Testis (tissue), 3 donors: Measurements from ENCODE around the gene EHF. TPM values are rescaled to one million over a fixed set of nuclear protein-coding genes. Genes with fewer than 3 reads are reported as not detected.

Source experiments
- DNase-seq: peaks from one replicate; pipeline ENCODE4 v3.0.0-alpha.2; 2019
- H3K27ac ChIP-seq, 2 donors: fragments of 200-600 bp; sonication (generic); one replicate each; pipeline ENCODE4 v1.5.1; 2019
- H3K27me3 ChIP-seq: fragments of 200-600 bp; sonication (generic); one replicate; pipeline ENCODE4 v1.5.1; 2019
- H3K36me3 ChIP-seq: fragments of 200-600 bp; sonication (generic); one replicate; pipeline ENCODE4 v1.5.1; 2017; ENCODE audit warnings: low read depth; ENCODE audit errors: missing control alignments
- H3K4me1 ChIP-seq: fragments of 200-600 bp; sonication (generic); one replicate; pipeline ENCODE4 v1.5.1; 2019
- H3K4me3 ChIP-seq, 2 donors: fragments of 200-600 bp; sonication (generic); one replicate each; pipeline ENCODE4 v1.5.1; 2017 to 2019
- H3K9me3 ChIP-seq: fragments of 200-600 bp; sonication (generic); one replicate; pipeline ENCODE4 v1.5.1; 2017
- CTCF ChIP-seq, 3 experiments: fragments of 450-650 bp in 2 of 3; fragments of 200-600 bp in 1 of 3; sonication (generic) in 1 of 3; IDR thresholded peaks; one replicate each; pipeline ENCODE4 v1.5.1; 2016 to 2019; ENCODE audit warnings: antibody characterized with exemption in 3 of 3, mild to moderate bottlenecking in 2 of 3, moderate library complexity in 1 of 3
- POLR2A ChIP-seq: fragments of 450-650 bp; IDR thresholded peaks from one replicate; pipeline ENCODE4 v1.6.1; 2017; ENCODE audit warnings: antibody characterized with exemption, mild to moderate bottlenecking, moderate library complexity
- WGBS, 2 donors: methylation state at CpG; one replicate each; pipeline ENCODE4 v1.1.5; 2018; 5-methylcytosine and 5-hydroxymethylcytosine counted together
- intact Hi-C: fragments of 100-400 bp; cut with DNase I; formaldehyde crosslinking; loops from one replicate; pipeline ENCODE4 v1.15.1; 2023; ENCODE audit warnings: low total_unique reads
- polyA plus RNA-seq: library from polyadenylated mRNA; stranded (reverse); fragments of 350-450 nt; fragmentation: Illumina TruSeq; extraction: RNeasy Lipid Tissue Mini Kit (QIAGEN cat#74804); gene quantifications from one replicate; pipeline ENCODE4 v1.2.3, GENCODE V29; 2014; ENCODE audit warnings: low read depth, low replicate concordance; ENCODE audit not compliant: insufficient read depth
- total RNA-seq, 2 donors: library from RNA; depleted of rRNA; stranded (reverse); fragments of >200 nt; gene quantifications; one replicate each; pipeline ENCODE4 v1.2.3, GENCODE V29; 2016

The EHF gene
- total and polyA plus RNA-seq, 3 donors from 2014 or later: 0.24 to 3.5 (median 1.1) TPM

GRCh38 chr11:34623463-34623862 is 2.6 kb downstream of the EHF start:
- Histone ChIP-seq H3K9me3 (no peaks in the 10 kb centered on the region), H3K27ac (no peak overlapping the region), H3K4me1 (no peaks in the 10 kb centered on the region), H3K4me3 (no peak overlapping the region), H3K27me3 (no peaks in the 10 kb centered on the region), H3K36me3 (no peaks in the 10 kb centered on the region)
- no peak for DNase-seq
- TF ChIP-seq POLR2A (no peak), CTCF (IDR thresholded peaks at IDR 0.05) (no peak)
- intact Hi-C loops: no loop called here
- WGBS, 2 donors: 72 to 82% methylated on average over 9 of the region's 9 CpGs

GRCh38 chr11:34624069-34624468 is 3.2 kb downstream of the EHF start:
- intact Hi-C loops: no loop called here
- Histone ChIP-seq H3K4me3 (no peak overlapping the region), H3K27me3 (no peaks in the 10 kb centered on the region), H3K4me1 (no peaks in the 10 kb centered on the region), H3K36me3 (no peaks in the 10 kb centered on the region), H3K27ac (no peak overlapping the region), H3K9me3 (no peaks in the 10 kb centered on the region)
- DNase-seq: no peak
- TF ChIP-seq CTCF (IDR thresholded peaks at IDR 0.05) (no peak), POLR2A (no peak)
- 72 to 88% methylated on average over 10 of the region's 10 CpGs for WGBS, 2 donors

GRCh38 chr11:34625576-34625975 is 4.7 kb downstream of the EHF start:
- Histone ChIP-seq H3K27ac (no peak overlapping the region), H3K36me3 (no peaks in the 10 kb centered on the region), H3K9me3 (no peaks in the 10 kb centered on the region), H3K4me3 (no peak overlapping the region), H3K27me3 (no peaks in the 10 kb centered on the region), H3K4me1 (no peaks in the 10 kb centered on the region)
- intact Hi-C loops: no loop called here
- DNase-seq: no peak
- no peak for TF ChIP-seq CTCF (IDR thresholded peaks at IDR 0.05)
- no peak for TF ChIP-seq POLR2A
- 56 to 67% methylated on average over 4 of the region's 4 CpGs for WGBS, 2 donors

- Histone ChIP-seq H3K27ac (no peak overlapping the region), H3K4me1 (no peaks in the 10 kb centered on the region), H3K36me3 (no peaks in the 10 kb centered on the region), H3K27me3 (no peaks in the 10 kb centered on the region), H3K9me3 (no peaks in the 10 kb centered on the region), H3K4me3 (no peak overlapping the region)
- DNase-seq: no peak
- TF ChIP-seq POLR2A (no peak), CTCF (IDR thresholded peaks at IDR 0.05) (no peak)
- intact Hi-C loops: no loop called here
Measured at GRCh38 chr11:34626393-34626792, 5.5 kb downstream of the EHF start.

GRCh38 chr11:34627197-34627596 is 6.3 kb downstream of the EHF start:
- DNase-seq: no peak
- Histone ChIP-seq H3K9me3 (no peaks in the 10 kb centered on the region), H3K27ac (no peak overlapping the region), H3K36me3 (no peaks in the 10 kb centered on the region), H3K4me1 (no peaks in the 10 kb centered on the region), H3K27me3 (no peaks in the 10 kb centered on the region), H3K4me3 (no peak overlapping the region)
- intact Hi-C loops: no loop called here
- TF ChIP-seq POLR2A (no peak), CTCF (IDR thresholded peaks at IDR 0.05) (no peak)
- WGBS, 2 donors: 85 to 86% methylated on average over 1 of the region's 1 CpG
